Activated CD8-positive, alpha-beta T cell treated with anti-CD3 and anti-CD28 coated beads for 36 hours (primary cell): ENCODE data around the gene CASR. TPM values are rescaled to one million over a fixed set of nuclear protein-coding genes. Genes with fewer than 3 reads are reported as not detected.
A peak's percentile ranks its signal among the peaks of the same experiment; 100 is the strongest.

Source experiments
- ATAC-seq: fragments of 200-7000 bp; cut with Tn5 transposase; one replicate; pipeline ENCODE4 v1.10.0; 2021; ENCODE audit warnings: mild to moderate bottlenecking, moderate library complexity
- CTCF ChIA-PET: fragments of 350-600 bp; sonication (Branson Sonifier 250); formaldehyde crosslinking; loops from one replicate; lab custom pipeline; 2021; ENCODE audit warnings: antibody characterized with exemption; lab: Charles Lee
- POLR2A ChIA-PET: fragments of 350-600 bp; sonication (Branson Sonifier 250); formaldehyde crosslinking; loops from one replicate; lab custom pipeline; 2021; ENCODE audit warnings: antibody characterized with exemption; lab: Charles Lee
- DNase-seq: peaks from one replicate; pipeline ENCODE4 v3.0.0-alpha.2; 2020
- H3K27ac Mint-ChIP-seq: one replicate; pipeline ENCODE4 v1.8.0; 2021; ENCODE audit warnings: mild to moderate bottlenecking, mixed read lengths
- H3K27me3 Mint-ChIP-seq: one replicate; pipeline ENCODE4 v1.8.0; 2021; ENCODE audit warnings: mixed read lengths
- H3K36me3 Mint-ChIP-seq: one replicate; pipeline ENCODE4 v1.8.0; 2021; ENCODE audit warnings: low read depth, mixed read lengths
- H3K4me1 Mint-ChIP-seq: one replicate; pipeline ENCODE4 v1.8.0; 2021; ENCODE audit warnings: low read depth, mixed read lengths
- H3K4me3 Mint-ChIP-seq: one replicate; pipeline ENCODE4 v1.8.0; 2021; ENCODE audit warnings: mild to moderate bottlenecking, moderate library complexity, mixed read lengths
- H3K9me3 Mint-ChIP-seq: one replicate; pipeline ENCODE4 v1.8.0; 2021; ENCODE audit warnings: mixed read lengths
- CTCF ChIP-seq: fragments of 200-600 bp; IDR thresholded peaks from one replicate; pipeline ENCODE4 v1.8.0; 2022; ENCODE audit warnings: antibody characterized with exemption, mild to moderate bottlenecking
- intact Hi-C: fragments of 100-400 bp; cut with micrococcal nuclease; formaldehyde crosslinking; loops from one replicate; pipeline ENCODE4 v1.10.0; 2022
- total RNA-seq, 2 experiments: library from RNA; stranded (reverse); gene quantifications; one replicate each; pipeline ENCODE4 v1.2.3, GENCODE V29; 2021

CASR gene
- total RNA-seq, 2 experiments from 2014 or later: not detected

DNA sequence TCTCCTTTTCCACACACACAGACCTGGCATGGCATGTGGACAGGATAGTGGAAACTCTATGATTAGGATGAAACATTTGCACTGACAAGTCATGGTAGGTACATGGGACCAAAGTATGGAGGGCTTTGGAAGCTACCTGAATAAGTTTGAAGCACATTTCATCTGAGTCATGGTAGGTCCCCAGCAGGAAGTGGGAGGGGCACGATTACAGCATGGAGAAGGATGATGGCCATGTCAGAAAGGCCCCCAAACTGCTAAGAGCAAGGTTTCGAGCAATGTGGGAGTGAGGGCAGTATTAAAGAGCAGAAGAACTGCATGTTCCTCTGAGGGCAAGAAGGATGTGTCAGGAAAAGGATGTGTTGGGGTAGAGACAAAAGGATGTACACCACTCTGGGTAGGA, 90.0 kb downstream of the CASR start:
- ChIA-PET CTCF (interaction anchor here (0.9 to 1.2 kb wide), 2 partner anchors 115 to 171 kb away, joined by 3 read pairs; no protein-coding TSS in a partner anchor), POLR2A (interaction anchor here (1.2 to 1.3 kb wide), 2 partner anchors 16 to 728 kb away, joined by 3 read pairs; partner anchors contain the start of gene POLQ)
- peaks cover 29% of the 10 kb centered on the region for H3K4me1 Mint-ChIP-seq
- TF ChIP-seq CTCF: no peak
- ATAC-seq (peak; percentile 68), DNase-seq (peak; percentile 64)
- no peaks in the 10 kb centered on the region for H3K36me3 Mint-ChIP-seq
- H3K27me3 Mint-ChIP-seq: no peaks in the 10 kb centered on the region
- no peaks in the 10 kb centered on the region for H3K9me3 Mint-ChIP-seq
- H3K27ac Mint-ChIP-seq: peak overlapping the region; percentile 72
- intact Hi-C loops: no loop called here
- no peak overlapping the region for H3K4me3 Mint-ChIP-seq

DNA sequence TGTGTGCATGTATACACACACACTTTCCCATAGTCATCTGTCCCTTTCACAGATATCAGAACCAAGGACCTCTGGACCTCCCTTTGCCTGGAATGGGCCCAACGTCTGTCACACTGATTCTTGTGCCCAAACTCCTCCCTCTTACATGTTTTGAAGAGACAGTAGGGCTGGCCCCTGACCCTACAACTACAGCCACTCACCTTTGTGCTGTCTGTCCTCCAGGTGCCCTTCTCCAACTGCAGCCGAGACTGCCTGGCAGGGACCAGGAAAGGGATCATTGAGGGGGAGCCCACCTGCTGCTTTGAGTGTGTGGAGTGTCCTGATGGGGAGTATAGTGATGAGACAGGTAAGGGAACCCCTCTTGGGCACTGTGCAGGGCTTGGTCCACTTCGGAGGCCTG, 98.4 kb downstream of the CASR start:
- no peaks in the 10 kb centered on the region for H3K36me3 Mint-ChIP-seq
- H3K4me1 Mint-ChIP-seq: no peaks in the 10 kb centered on the region
- no peaks in the 10 kb centered on the region for H3K27me3 Mint-ChIP-seq
- intact Hi-C loops: no loop called here
- no peaks in the 10 kb centered on the region for H3K9me3 Mint-ChIP-seq
- CTCF ChIA-PET: interaction anchor here (1.2 kb wide), 1 partner anchor 735 kb away, joined by 4 read pairs; the partner anchor contains the start of gene POLQ
- H3K4me3 Mint-ChIP-seq: no peak overlapping the region
- no peak for DNase-seq
- POLR2A ChIA-PET: no interaction called here
- no peak overlapping the region for H3K27ac Mint-ChIP-seq
- no peak for ATAC-seq
- no peak for TF ChIP-seq CTCF

GRCh38 chr3:122283796-122284445, 100.5 kb downstream of the CASR start:
- DNase-seq: no peak
- POLR2A ChIA-PET: no interaction called here
- intact Hi-C loops: no loop called here
- CTCF ChIA-PET: interaction anchor here (0.8 to 1.1 kb wide), 2 partner anchors 10 to 193 kb away, joined by 3 read pairs; no protein-coding TSS in a partner anchor
- Mint-ChIP-seq H3K27me3 (no peaks in the 10 kb centered on the region), H3K36me3 (no peaks in the 10 kb centered on the region), H3K27ac (no peak overlapping the region), H3K4me1 (no peaks in the 10 kb centered on the region), H3K9me3 (no peaks in the 10 kb centered on the region), H3K4me3 (no peak overlapping the region)
- no peak for ATAC-seq
- TF ChIP-seq CTCF: no peak

GRCh38 chr3:122284486-122284885, 101.0 kb downstream of the CASR start:
- H3K27ac Mint-ChIP-seq: no peak overlapping the region
- H3K36me3 Mint-ChIP-seq: no peaks in the 10 kb centered on the region
- no peak for DNase-seq
- intact Hi-C loops: no loop called here
- TF ChIP-seq CTCF: no peak
- no peak for ATAC-seq
- H3K4me1 Mint-ChIP-seq: no peaks in the 10 kb centered on the region
- no peaks in the 10 kb centered on the region for H3K9me3 Mint-ChIP-seq
- ChIA-PET CTCF (interaction anchor here (1.1 to 1.8 kb wide), 2 partner anchors 10 to 22 kb away, joined by 3 to 4 read pairs; no protein-coding TSS in a partner anchor), POLR2A (no interaction called here)
- H3K4me3 Mint-ChIP-seq: no peak overlapping the region
- no peaks in the 10 kb centered on the region for H3K27me3 Mint-ChIP-seq

DNA sequence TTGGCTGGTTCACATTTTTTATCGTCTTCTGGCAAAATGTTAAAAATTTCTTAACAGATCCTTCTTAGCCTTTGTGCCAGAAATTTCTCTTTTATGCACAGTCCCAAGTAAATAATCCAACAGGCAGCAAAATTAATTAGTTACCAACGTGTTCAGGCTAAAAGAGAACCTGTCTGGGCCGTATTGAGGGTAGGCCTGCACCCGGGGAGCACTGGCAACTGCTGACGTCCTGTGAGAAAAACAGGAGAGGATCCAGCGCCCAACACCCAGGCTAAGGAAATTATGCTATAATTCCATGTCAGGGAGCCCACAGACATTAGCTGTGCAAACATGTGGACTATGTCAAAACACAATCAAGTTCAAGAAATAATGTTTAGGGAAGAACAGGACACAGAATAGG, 110.9 kb downstream of the CASR start:
- H3K27ac Mint-ChIP-seq: no peak overlapping the region
- TF ChIP-seq CTCF: no peak
- H3K36me3 Mint-ChIP-seq: no peaks in the 10 kb centered on the region
- H3K9me3 Mint-ChIP-seq: no peaks in the 10 kb centered on the region
- no peak for DNase-seq
- intact Hi-C loops: no loop called here
- H3K27me3 Mint-ChIP-seq: peaks cover 1% of the 10 kb centered on the region
- no peak overlapping the region for H3K4me3 Mint-ChIP-seq
- POLR2A ChIA-PET: no interaction called here
- ATAC-seq: no peak
- CTCF ChIA-PET: interaction anchor here (1.0 to 3.0 kb wide), 2 partner anchors 10 to 193 kb away, joined by 3 to 10 read pairs; no protein-coding TSS in a partner anchor
- H3K4me1 Mint-ChIP-seq: peaks cover 19% of the 10 kb centered on the region
